ENCODE measurements around the gene C22orf23.
A peak's percentile ranks its signal among the peaks of the same experiment; 100 is the strongest.

Gene C22orf23

DNA sequence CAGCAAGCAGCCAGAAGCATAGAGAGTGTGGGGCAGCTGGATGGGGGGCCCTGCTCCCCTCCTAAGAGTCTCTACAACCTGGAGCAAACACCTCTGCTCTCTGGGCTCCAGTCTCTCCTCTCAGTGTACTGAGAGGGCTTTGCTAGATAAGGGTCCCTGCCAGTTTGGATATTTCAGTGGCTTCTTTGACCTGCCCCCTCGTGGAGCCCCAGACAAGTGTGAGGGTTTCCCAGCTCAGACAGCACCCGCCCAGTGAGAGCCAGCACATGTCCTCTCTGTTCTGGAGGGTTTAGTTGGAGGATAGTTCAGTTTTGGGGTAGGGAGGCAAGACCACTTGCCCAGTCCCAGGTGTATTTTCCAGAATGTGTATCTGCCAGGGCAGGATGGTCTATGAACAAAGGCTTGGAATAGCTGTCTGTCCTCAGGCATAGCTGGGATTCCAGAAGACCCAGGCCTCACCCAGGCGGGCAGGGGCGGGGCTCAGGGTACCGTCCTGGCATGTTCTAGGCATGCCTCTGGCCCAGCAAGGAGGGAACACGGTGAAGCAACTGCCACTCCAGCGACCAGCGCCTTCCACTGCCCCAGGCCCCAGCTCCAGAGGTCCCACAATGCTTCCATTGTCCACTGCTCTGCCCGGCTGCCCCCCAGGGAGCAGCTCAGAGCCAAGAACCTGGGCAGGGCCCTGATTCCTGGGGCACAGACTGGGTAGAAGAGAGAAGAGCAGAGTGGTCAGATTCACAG lies 54.8 kb downstream of the C22orf23 start:
- DNase-seq (ENCODE audit: low spot score): no peak

GRCh38 chr22:37897807-37898206 lies 55.6 kb downstream of the C22orf23 start:
- no peak for DNase-seq (ENCODE audit: low spot score)

DNA sequence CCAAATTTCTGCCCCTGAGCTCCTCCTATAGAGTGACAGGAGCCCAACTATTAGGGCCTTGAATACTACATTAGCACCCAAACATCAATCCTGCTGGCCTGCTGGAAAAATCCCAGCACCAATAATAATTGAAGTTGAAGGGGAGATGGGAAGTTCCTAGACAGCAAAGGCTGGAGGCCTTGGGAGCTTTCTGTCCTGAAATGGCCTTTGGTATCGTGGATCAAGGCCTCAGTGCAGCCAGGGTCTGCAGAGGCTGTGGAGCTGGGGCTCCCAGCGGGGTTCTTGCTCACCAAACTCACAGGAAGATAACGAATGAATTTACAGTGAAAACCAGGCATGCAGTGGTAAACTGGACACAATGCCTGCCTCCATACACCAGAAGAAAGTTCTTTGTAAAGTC lies 56.5 kb downstream of the C22orf23 start:
- DNase-seq (ENCODE audit: low spot score): no peak

DNA sequence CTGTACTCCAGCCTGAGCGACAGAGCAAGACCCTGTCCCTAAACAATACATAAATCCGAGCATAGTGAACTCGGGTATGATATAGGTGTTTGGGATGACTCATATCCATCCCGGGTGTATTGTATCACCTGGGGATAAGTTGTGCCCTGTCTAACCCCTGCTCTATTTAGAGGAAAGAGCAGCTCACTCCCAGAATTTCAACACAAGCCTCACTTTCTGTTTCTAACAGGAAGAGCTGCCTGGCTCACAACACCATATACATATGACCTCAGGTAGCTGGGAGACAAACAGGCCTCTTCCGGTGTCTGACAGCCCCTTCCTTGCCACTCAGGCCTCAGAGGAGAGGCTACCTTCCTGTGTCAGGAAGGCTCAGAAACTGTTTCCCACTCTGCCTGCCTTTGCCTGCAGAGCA lies 57.2 kb downstream of the C22orf23 start:
- no peak for DNase-seq (ENCODE audit: low spot score)

- peak; percentile 41 for DNase-seq (ENCODE audit: low spot score)
These were observed 58.3 kb downstream of the C22orf23 start for GRCh38 chr22:37894939-37895670.

GRCh38 chr22:37893583-37893983 lies 59.8 kb downstream of the C22orf23 start:
- DNase-seq (ENCODE audit: low spot score): no peak
